Neural progenitor cell (in vitro differentiated cells): Measurements from ENCODE around the gene HNRNPAB. TPM values are rescaled to one million over a fixed set of nuclear protein-coding genes. Genes with fewer than 3 reads are reported as not detected.

Experiments used
- DNase-seq: peaks from one replicate; pipeline ENCODE4 v3.0.0-alpha.2; 2016; ENCODE audit warnings: low spot score
- H2AFZ ChIP-seq: fragments of 200-600 bp; sonication (generic); replicated peaks from 2 replicates; pipeline ENCODE4 v1.6.1; 2016; ENCODE audit warnings: antibody characterized with exemption
- H3F3A ChIP-seq: fragments of 200-600 bp; sonication (generic); 2 replicates; pipeline ENCODE4 v1.6.1; 2016; ENCODE audit warnings: antibody characterized with exemption, low read depth
- H3K27ac ChIP-seq: fragments of 200-600 bp; sonication (generic); 2 replicates; pipeline ENCODE4 v1.5.1; 2016; ENCODE audit warnings: mild to moderate bottlenecking
- H3K27me3 ChIP-seq: fragments of 200-600 bp; sonication (generic); 2 replicates; pipeline ENCODE4 v1.6.1; 2016; ENCODE audit warnings: mild to moderate bottlenecking, moderate library complexity
- H3K36me3 ChIP-seq: fragments of 200-600 bp; sonication (generic); 2 replicates; pipeline ENCODE4 v1.5.1; 2016
- H3K4me1 ChIP-seq: fragments of 200-600 bp; sonication (generic); 2 replicates; pipeline ENCODE4 v1.6.1; 2016; ENCODE audit warnings: mixed run types
- H3K4me2 ChIP-seq: fragments of 200-600 bp; sonication (generic); 2 replicates; pipeline ENCODE4 v1.6.1; 2016
- H3K4me3 ChIP-seq: fragments of 200-600 bp; sonication (generic); 2 replicates; pipeline ENCODE4 v1.5.1; 2016
- H3K79me2 ChIP-seq: fragments of 200-600 bp; sonication (generic); 2 replicates; pipeline ENCODE4 v1.6.1; 2016; ENCODE audit warnings: low read depth
- H3K9ac ChIP-seq: fragments of 200-600 bp; sonication (generic); 2 replicates; pipeline ENCODE4 v1.6.1; 2016
- H3K9me3 ChIP-seq: fragments of 200-600 bp; sonication (generic); 2 replicates; pipeline ENCODE4 v1.5.1; 2016; ENCODE audit warnings: low read depth
- H4K20me1 ChIP-seq: fragments of 200-600 bp; sonication (generic); 2 replicates; pipeline ENCODE4 v1.6.1; 2016; ENCODE audit warnings: low read depth
- H3K27ac Mint-ChIP-seq: 3 replicates; pipeline ENCODE4 v1.8.0; 2021; ENCODE audit warnings: mixed read lengths
- H3K27me3 Mint-ChIP-seq: 2 replicates; pipeline ENCODE4 v1.8.0; 2022; ENCODE audit warnings: low read depth, mild to moderate bottlenecking, inconsistent platforms, moderate library complexity, mixed read lengths; ENCODE audit not compliant: insufficient read depth
- H3K36me3 Mint-ChIP-seq: 3 replicates; pipeline ENCODE4 v1.8.0; 2021; ENCODE audit warnings: mixed read lengths
- H3K4me1 Mint-ChIP-seq: 3 replicates; pipeline ENCODE4 v1.8.0; 2021; ENCODE audit warnings: mixed read lengths
- H3K4me3 Mint-ChIP-seq: 3 replicates; pipeline ENCODE4 v1.8.0; 2021; ENCODE audit warnings: mild to moderate bottlenecking, moderate library complexity, mixed read lengths
- H3K9me3 Mint-ChIP-seq: 3 replicates; pipeline ENCODE4 v1.8.0; 2020; ENCODE audit warnings: mixed read lengths
- EZH2 ChIP-seq: fragments of 200-600 bp; sonication (generic); IDR thresholded peaks from 2 replicates; pipeline ENCODE4 v1.6.1; 2017; ENCODE audit warnings: antibody characterized with exemption, mild to moderate bottlenecking, moderate library complexity
- EZH2phosphoT487 ChIP-seq: fragments of 200-600 bp; sonication (generic); IDR thresholded peaks from 2 replicates; pipeline ENCODE4 v1.6.1; 2017; ENCODE audit warnings: antibody characterized with exemption
- total RNA-seq: library from RNA; depleted of rRNA; stranded (reverse); fragments of >200 nt; gene quantifications from 2 replicates; pipeline ENCODE4 v1.2.3, GENCODE V29; 2015; ENCODE audit warnings: low replicate concordance
- TF ChIP-seq, protein P1 (sequence below): fragments of 200-600 bp; sonication (generic); IDR thresholded peaks from 2 replicates; pipeline ENCODE4 v1.5.1; 2017; ENCODE audit warnings: antibody characterized with exemption, mild to moderate bottlenecking

HNRNPAB gene
- total RNA-seq, 1 donor from 2014 or later: 195 TPM

DNA sequence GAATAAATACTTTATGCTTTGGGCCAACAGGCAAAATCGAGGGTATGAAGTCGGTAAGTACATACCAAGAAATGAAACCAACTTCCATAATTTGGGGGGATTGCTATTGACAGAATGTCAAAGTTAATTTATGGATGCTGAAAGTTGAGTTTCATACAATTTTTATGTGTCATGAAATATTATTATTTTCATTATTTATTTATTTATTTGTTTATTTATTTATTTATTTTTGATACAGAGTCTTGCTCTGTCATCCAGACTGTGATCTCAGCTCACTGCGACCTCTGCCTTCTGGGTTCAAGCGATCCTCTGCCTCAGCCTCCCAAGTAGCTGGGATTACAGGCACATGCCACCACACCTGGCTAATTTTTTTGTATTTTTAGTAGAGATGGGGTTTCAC is 12.7 kb upstream of the HNRNPAB start:
- H3K4me1 Mint-ChIP-seq: peaks cover 23% of the 10 kb centered on the region
- H3K9me3 Mint-ChIP-seq: peaks cover 11% of the 10 kb centered on the region
- H3K27ac ChIP-seq: no peak overlapping the region
- no peaks in the 10 kb centered on the region for H4K20me1 ChIP-seq
- H3K36me3 Mint-ChIP-seq: no peaks in the 10 kb centered on the region
- H3K4me2 ChIP-seq: no peak overlapping the region
- no peak for DNase-seq
- peaks cover 11% of the 10 kb centered on the region for H3K4me1 ChIP-seq
- H3K4me3 ChIP-seq: no peak overlapping the region
- H3K36me3 ChIP-seq: no peaks in the 10 kb centered on the region
- H3K4me3 Mint-ChIP-seq: no peak overlapping the region
- no peaks in the 10 kb centered on the region for H3K79me2 ChIP-seq
- no peak overlapping the region for H2AFZ ChIP-seq
- TF ChIP-seq, protein P1, sequence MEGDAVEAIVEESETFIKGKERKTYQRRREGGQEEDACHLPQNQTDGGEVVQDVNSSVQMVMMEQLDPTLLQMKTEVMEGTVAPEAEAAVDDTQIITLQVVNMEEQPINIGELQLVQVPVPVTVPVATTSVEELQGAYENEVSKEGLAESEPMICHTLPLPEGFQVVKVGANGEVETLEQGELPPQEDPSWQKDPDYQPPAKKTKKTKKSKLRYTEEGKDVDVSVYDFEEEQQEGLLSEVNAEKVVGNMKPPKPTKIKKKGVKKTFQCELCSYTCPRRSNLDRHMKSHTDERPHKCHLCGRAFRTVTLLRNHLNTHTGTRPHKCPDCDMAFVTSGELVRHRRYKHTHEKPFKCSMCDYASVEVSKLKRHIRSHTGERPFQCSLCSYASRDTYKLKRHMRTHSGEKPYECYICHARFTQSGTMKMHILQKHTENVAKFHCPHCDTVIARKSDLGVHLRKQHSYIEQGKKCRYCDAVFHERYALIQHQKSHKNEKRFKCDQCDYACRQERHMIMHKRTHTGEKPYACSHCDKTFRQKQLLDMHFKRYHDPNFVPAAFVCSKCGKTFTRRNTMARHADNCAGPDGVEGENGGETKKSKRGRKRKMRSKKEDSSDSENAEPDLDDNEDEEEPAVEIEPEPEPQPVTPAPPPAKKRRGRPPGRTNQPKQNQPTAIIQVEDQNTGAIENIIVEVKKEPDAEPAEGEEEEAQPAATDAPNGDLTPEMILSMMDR: no peak
- no peak for TF ChIP-seq EZH2phosphoT487
- TF ChIP-seq EZH2: no peak
- H3K27ac Mint-ChIP-seq: no peak overlapping the region
- H3K27me3 Mint-ChIP-seq: peaks cover 3% of the 10 kb centered on the region
- H3K27me3 ChIP-seq: no peaks in the 10 kb centered on the region
- H3K9ac ChIP-seq: no peak overlapping the region
- H3F3A ChIP-seq: peaks cover 12% of the 10 kb centered on the region
- no peaks in the 10 kb centered on the region for H3K9me3 ChIP-seq

DNA sequence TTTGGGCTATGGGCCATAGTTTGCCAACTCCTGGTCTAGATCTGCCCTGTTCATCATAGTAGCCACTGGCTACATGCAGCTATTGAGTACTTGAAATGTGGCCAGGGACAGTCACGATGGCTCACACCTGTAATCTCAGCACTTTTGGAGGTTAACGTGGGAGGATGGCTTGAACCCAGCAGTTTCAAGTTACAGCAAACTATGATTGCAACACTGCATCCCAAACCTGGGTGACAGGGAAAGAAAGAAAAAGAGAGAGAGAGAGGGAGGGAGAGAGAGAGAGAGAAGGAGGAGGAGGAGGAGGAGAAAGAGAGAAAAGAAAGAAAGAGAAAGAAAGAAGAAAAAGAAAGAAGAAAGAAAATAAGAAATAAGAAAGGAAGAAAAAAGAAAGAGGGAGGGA is 12.1 kb upstream of the HNRNPAB start:
- TF ChIP-seq EZH2 (no peak), EZH2phosphoT487 (no peak)
- TF ChIP-seq, protein P1: no peak
- Mint-ChIP-seq H3K27ac (no peak overlapping the region), H3K36me3 (no peaks in the 10 kb centered on the region), H3K27me3 (peaks cover 3% of the 10 kb centered on the region), H3K4me1 (peaks cover 27% of the 10 kb centered on the region), H3K4me3 (no peak overlapping the region), H3K9me3 (peaks cover 11% of the 10 kb centered on the region)
- Histone ChIP-seq H3K4me3 (no peak overlapping the region), H4K20me1 (no peaks in the 10 kb centered on the region), H3K4me1 (peaks cover 14% of the 10 kb centered on the region), H3K79me2 (no peaks in the 10 kb centered on the region), H3K27me3 (no peaks in the 10 kb centered on the region), H3K27ac (no peak overlapping the region), H2AFZ (no peak overlapping the region), H3K9ac (no peak overlapping the region), H3K9me3 (no peaks in the 10 kb centered on the region), H3F3A (peaks cover 17% of the 10 kb centered on the region), H3K4me2 (no peak overlapping the region), H3K36me3 (no peaks in the 10 kb centered on the region)
- DNase-seq: no peak

DNA sequence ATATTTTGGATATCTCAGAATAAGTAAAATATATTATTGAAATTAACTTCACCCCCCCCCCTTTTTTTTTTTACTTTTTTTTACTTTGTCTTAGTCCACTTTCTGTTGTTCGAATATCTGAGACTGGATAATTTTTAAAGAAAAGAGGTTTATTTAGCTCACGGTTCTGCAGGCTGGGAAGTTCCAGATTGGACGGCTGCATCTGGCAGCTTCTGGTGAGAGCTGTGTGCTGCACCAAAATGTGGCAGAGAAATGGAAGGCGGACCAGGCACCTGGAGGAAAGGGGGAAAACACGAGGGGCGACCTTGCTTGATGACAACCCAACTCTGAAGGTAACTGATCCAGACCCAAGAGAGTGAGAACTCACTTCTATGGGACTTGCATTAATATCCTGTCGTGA is 11.5 kb upstream of the HNRNPAB start:
- Mint-ChIP-seq H3K9me3 (peaks cover 11% of the 10 kb centered on the region), H3K4me3 (no peak overlapping the region), H3K27ac (no peak overlapping the region), H3K36me3 (no peaks in the 10 kb centered on the region), H3K4me1 (peaks cover 29% of the 10 kb centered on the region), H3K27me3 (peaks cover 5% of the 10 kb centered on the region)
- Histone ChIP-seq H3K27ac (no peak overlapping the region), H3K4me2 (no peak overlapping the region), H2AFZ (no peak overlapping the region), H3K9ac (no peak overlapping the region), H3K36me3 (no peaks in the 10 kb centered on the region), H4K20me1 (no peaks in the 10 kb centered on the region), H3F3A (peaks cover 17% of the 10 kb centered on the region), H3K27me3 (no peaks in the 10 kb centered on the region), H3K79me2 (no peaks in the 10 kb centered on the region), H3K4me1 (peaks cover 14% of the 10 kb centered on the region), H3K4me3 (no peak overlapping the region), H3K9me3 (no peaks in the 10 kb centered on the region)
- TF ChIP-seq, protein P1: no peak
- no peak for TF ChIP-seq EZH2phosphoT487
- no peak for DNase-seq
